Muscle of leg (tissue), 11 donors: ENCODE measurements around the gene RBM10. TPM values are rescaled to one million over a fixed set of nuclear protein-coding genes. Genes with fewer than 3 reads are reported as not detected.

Experiments
- DNase-seq: peaks from one replicate; pipeline ENCODE4 v3.0.0; 2013
- H3K27ac ChIP-seq: one replicate; pipeline ENCODE4 v1.5.1; 2013; ENCODE audit warnings: mild to moderate bottlenecking, low read length, control low read depth
- H3K27me3 ChIP-seq: one replicate; pipeline ENCODE4 v1.6.1; 2013; ENCODE audit warnings: low read length; ENCODE audit not compliant: control insufficient read depth, insufficient read depth
- H3K36me3 ChIP-seq: one replicate; pipeline ENCODE4 v1.6.1; 2013; ENCODE audit warnings: low read length; ENCODE audit not compliant: control insufficient read depth, insufficient read depth
- H3K4me1 ChIP-seq: one replicate; pipeline ENCODE4 v1.6.1; 2013; ENCODE audit warnings: low read length; ENCODE audit not compliant: control insufficient read depth, insufficient read depth
- H3K4me3 ChIP-seq: one replicate; pipeline ENCODE4 v1.5.1; 2013; ENCODE audit warnings: low read length, control low read depth
- H3K9me3 ChIP-seq: replicated peaks from 2 replicates; pipeline ENCODE4 v1.6.1; 2013; ENCODE audit warnings: low read depth, low read length; ENCODE audit not compliant: control insufficient read depth
- WGBS: methylation state at CpG from one replicate; pipeline ENCODE4 v1.1.5; 2013; ENCODE audit warnings: missing lambda C conversion rate; ENCODE audit not compliant: insufficient coverage; 5-methylcytosine and 5-hydroxymethylcytosine counted together
- polyA plus RNA-seq, 8 donors: library from polyadenylated mRNA; unstranded; fragments of 120-200 nt; gene quantifications; one replicate each; pipeline versions ENCODE4 v1.2.1 to v1.2.3, GENCODE V29; 2013; ENCODE audit warnings: inconsistent platforms in 1 of 8, low replicate concordance in 1 of 8; ENCODE audit not compliant: insufficient read length in 8 of 8, insufficient read depth in 1 of 8
- total RNA-seq: library from RNA; stranded (reverse); fragments of 120-200 nt; gene quantifications from one replicate; pipeline ENCODE4 v1.2.4, GENCODE V29; 2013

Gene RBM10
- total and polyA plus RNA-seq, 9 donors = 29.2 to 48.1 (median 41.1) TPM

- no peak overlapping the region for H3K27ac ChIP-seq
- H3K36me3 ChIP-seq = peaks cover 75% of the 10 kb centered on the region
- H3K4me3 ChIP-seq = no peak overlapping the region
- DNase-seq = no peak
- 83% methylated on average over 11 of the region's 12 CpGs for WGBS
- H3K4me1 ChIP-seq = no peaks in the 10 kb centered on the region
- no peaks in the 10 kb centered on the region for H3K9me3 ChIP-seq
- peaks cover 83% of the 10 kb centered on the region for H3K27me3 ChIP-seq
These were observed 30.6 kb downstream of the RBM10 start for GRCh38 chrX:47175588-47175980.

GRCh38 chrX:47176101-47176740, 31.2 kb downstream of the RBM10 start:
- no peak for DNase-seq
- peaks cover 80% of the 10 kb centered on the region for H3K27me3 ChIP-seq
- peaks cover 73% of the 10 kb centered on the region for H3K36me3 ChIP-seq
- no peak overlapping the region for H3K27ac ChIP-seq
- WGBS = 77% methylated on average over 16 of the region's 23 CpGs
- no peak overlapping the region for H3K4me3 ChIP-seq
- H3K4me1 ChIP-seq = no peaks in the 10 kb centered on the region
- H3K9me3 ChIP-seq = no peaks in the 10 kb centered on the region

- Histone ChIP-seq H3K36me3 (peaks cover 70% of the 10 kb centered on the region), H3K27ac (no peak overlapping the region), H3K4me3 (no peak overlapping the region), H3K4me1 (no peaks in the 10 kb centered on the region), H3K9me3 (no peaks in the 10 kb centered on the region), H3K27me3 (peaks cover 78% of the 10 kb centered on the region)
- DNase-seq = no peak
- WGBS = 44% methylated on average over 2 of the region's 2 CpGs
These were observed 32.1 kb downstream of the RBM10 start for GRCh38 chrX:47177079-47177478.

- H3K36me3 ChIP-seq = peaks cover 67% of the 10 kb centered on the region
- H3K27ac ChIP-seq = no peak overlapping the region
- no peak for DNase-seq
- 72% methylated on average over 4 of the region's 5 CpGs for WGBS
- no peak overlapping the region for H3K4me3 ChIP-seq
- H3K4me1 ChIP-seq = no peaks in the 10 kb centered on the region
- H3K27me3 ChIP-seq = peaks cover 76% of the 10 kb centered on the region
- no peaks in the 10 kb centered on the region for H3K9me3 ChIP-seq
These were observed 33.3 kb downstream of the RBM10 start for GRCh38 chrX:47178337-47178736.

- Histone ChIP-seq H3K27ac (no peak overlapping the region), H3K27me3 (peaks cover 75% of the 10 kb centered on the region), H3K4me3 (no peak overlapping the region), H3K9me3 (no peaks in the 10 kb centered on the region), H3K4me1 (no peaks in the 10 kb centered on the region), H3K36me3 (peaks cover 64% of the 10 kb centered on the region)
- DNase-seq = no peak
- WGBS = 71% methylated on average over 12 of the region's 14 CpGs
These were observed 34.4 kb downstream of the RBM10 start for GRCh38 chrX:47179221-47179927.

GRCh38 chrX:47179928-47180255, 34.9 kb downstream of the RBM10 start:
- Histone ChIP-seq H3K36me3 (peaks cover 67% of the 10 kb centered on the region), H3K27ac (no peak overlapping the region), H3K9me3 (no peaks in the 10 kb centered on the region), H3K4me1 (no peaks in the 10 kb centered on the region), H3K4me3 (no peak overlapping the region), H3K27me3 (peaks cover 74% of the 10 kb centered on the region)
- WGBS = 89% methylated on average over 18 of the region's 18 CpGs
- no peak for DNase-seq

GRCh38 chrX:47180346-47180745, 35.3 kb downstream of the RBM10 start:
- no peak for DNase-seq
- H3K4me1 ChIP-seq = no peaks in the 10 kb centered on the region
- H3K36me3 ChIP-seq = peaks cover 71% of the 10 kb centered on the region
- no peaks in the 10 kb centered on the region for H3K9me3 ChIP-seq
- WGBS = 78% methylated on average over 3 of the region's 8 CpGs
- H3K27me3 ChIP-seq = peaks cover 75% of the 10 kb centered on the region
- H3K4me3 ChIP-seq = no peak overlapping the region
- no peak overlapping the region for H3K27ac ChIP-seq

GRCh38 chrX:47181301-47181700, 36.3 kb downstream of the RBM10 start:
- Histone ChIP-seq H3K4me1 (no peaks in the 10 kb centered on the region), H3K36me3 (peaks cover 76% of the 10 kb centered on the region), H3K4me3 (no peak overlapping the region), H3K27ac (no peak overlapping the region), H3K9me3 (no peaks in the 10 kb centered on the region), H3K27me3 (peaks cover 75% of the 10 kb centered on the region)
- WGBS = 92% methylated on average over 10 of the region's 10 CpGs
- DNase-seq = no peak

- 87% methylated on average over 9 of the region's 9 CpGs for WGBS
- H3K4me3 ChIP-seq = no peak overlapping the region
- H3K27me3 ChIP-seq = peaks cover 75% of the 10 kb centered on the region
- no peaks in the 10 kb centered on the region for H3K9me3 ChIP-seq
- DNase-seq = no peak
- no peaks in the 10 kb centered on the region for H3K4me1 ChIP-seq
- H3K36me3 ChIP-seq = peaks cover 77% of the 10 kb centered on the region
- H3K27ac ChIP-seq = no peak overlapping the region
These were observed 37.2 kb downstream of the RBM10 start for GRCh38 chrX:47182106-47182700.

- Histone ChIP-seq H3K36me3 (peaks cover 58% of the 10 kb centered on the region), H3K27ac (no peak overlapping the region), H3K4me3 (no peak overlapping the region), H3K27me3 (peaks cover 70% of the 10 kb centered on the region), H3K4me1 (no peaks in the 10 kb centered on the region), H3K9me3 (no peaks in the 10 kb centered on the region)
- no peak for DNase-seq
- 78% methylated on average over 3 of the region's 4 CpGs for WGBS
These were observed 39.5 kb downstream of the RBM10 start for GRCh38 chrX:47184486-47184885.
